Peyer's patch (tissue), 4 donors: ENCODE measurements around the gene NCAM2.

ENCODE experiments used
- CTCF ChIP-seq, 6 experiments: fragments of 450-650 bp in 4 of 6; fragments of 200-600 bp in 2 of 6; sonication (generic) in 1 of 6; IDR thresholded peaks; one replicate each; pipeline ENCODE4 v1.5.1; 2017 to 2019; ENCODE audit warnings: antibody characterized with exemption in 6 of 6, mild to moderate bottlenecking in 3 of 6, moderate library complexity in 1 of 6
- POLR2A ChIP-seq, 2 donors: fragments of 450-650 bp; IDR thresholded peaks; one replicate each; pipeline ENCODE4 v1.5.1; 2017; ENCODE audit warnings: antibody characterized with exemption in 2 of 2, mild to moderate bottlenecking in 2 of 2, moderate library complexity in 2 of 2

- TF ChIP-seq CTCF (IDR thresholded peaks at IDR 0.05) (no peak), POLR2A (IDR thresholded peaks at IDR 0.05) (no peak)
Observed at GRCh38 chr21:21279193-21279901, 281.1 kb downstream of the NCAM2 start.
